Neural progenitor cell (in vitro differentiated cells): Measurements from ENCODE around the gene CTLA4.

ENCODE experiments used
- EZH2 ChIP-seq: fragments of 200-600 bp; sonication (generic); IDR thresholded peaks from 2 replicates; pipeline ENCODE4 v1.6.1; 2017; ENCODE audit warnings: antibody characterized with exemption, mild to moderate bottlenecking, moderate library complexity
- TF ChIP-seq, protein P1 (sequence below): fragments of 200-600 bp; sonication (generic); IDR thresholded peaks from 2 replicates; pipeline ENCODE4 v1.5.1; 2017; ENCODE audit warnings: antibody characterized with exemption, mild to moderate bottlenecking

DNA sequence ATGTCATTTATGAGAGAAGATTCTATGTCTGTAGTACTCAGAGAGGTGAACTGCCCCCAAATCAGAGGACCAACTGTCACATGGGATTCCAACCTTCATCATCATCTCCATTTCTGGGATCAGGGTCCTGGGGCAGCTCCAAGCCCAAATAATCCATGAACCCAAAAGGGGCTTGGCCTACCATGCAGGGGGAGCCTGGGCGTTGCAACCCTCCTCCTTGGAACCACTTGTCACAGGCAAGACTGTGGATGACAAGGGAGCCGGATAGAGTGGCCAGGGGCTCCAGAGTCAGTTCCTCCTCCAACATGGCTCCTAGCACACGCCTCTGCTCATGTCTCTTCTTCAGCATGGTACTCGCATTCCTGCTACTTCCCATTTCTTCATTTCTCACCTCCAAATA is 7.9 kb downstream of the CTLA4 start:
- TF ChIP-seq, protein P1, sequence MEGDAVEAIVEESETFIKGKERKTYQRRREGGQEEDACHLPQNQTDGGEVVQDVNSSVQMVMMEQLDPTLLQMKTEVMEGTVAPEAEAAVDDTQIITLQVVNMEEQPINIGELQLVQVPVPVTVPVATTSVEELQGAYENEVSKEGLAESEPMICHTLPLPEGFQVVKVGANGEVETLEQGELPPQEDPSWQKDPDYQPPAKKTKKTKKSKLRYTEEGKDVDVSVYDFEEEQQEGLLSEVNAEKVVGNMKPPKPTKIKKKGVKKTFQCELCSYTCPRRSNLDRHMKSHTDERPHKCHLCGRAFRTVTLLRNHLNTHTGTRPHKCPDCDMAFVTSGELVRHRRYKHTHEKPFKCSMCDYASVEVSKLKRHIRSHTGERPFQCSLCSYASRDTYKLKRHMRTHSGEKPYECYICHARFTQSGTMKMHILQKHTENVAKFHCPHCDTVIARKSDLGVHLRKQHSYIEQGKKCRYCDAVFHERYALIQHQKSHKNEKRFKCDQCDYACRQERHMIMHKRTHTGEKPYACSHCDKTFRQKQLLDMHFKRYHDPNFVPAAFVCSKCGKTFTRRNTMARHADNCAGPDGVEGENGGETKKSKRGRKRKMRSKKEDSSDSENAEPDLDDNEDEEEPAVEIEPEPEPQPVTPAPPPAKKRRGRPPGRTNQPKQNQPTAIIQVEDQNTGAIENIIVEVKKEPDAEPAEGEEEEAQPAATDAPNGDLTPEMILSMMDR, result no peak
- no peak for TF ChIP-seq EZH2
